HG03196 (cell line): ENCODE results near the gene DIAPH3.

Experiments
- ATAC-seq: cut with Tn5 transposase; IDR thresholded peaks from one replicate; pipeline ENCODE4 v1.9.1; 2021; ENCODE audit not compliant: unreplicated experiment

Gene DIAPH3

DNA sequence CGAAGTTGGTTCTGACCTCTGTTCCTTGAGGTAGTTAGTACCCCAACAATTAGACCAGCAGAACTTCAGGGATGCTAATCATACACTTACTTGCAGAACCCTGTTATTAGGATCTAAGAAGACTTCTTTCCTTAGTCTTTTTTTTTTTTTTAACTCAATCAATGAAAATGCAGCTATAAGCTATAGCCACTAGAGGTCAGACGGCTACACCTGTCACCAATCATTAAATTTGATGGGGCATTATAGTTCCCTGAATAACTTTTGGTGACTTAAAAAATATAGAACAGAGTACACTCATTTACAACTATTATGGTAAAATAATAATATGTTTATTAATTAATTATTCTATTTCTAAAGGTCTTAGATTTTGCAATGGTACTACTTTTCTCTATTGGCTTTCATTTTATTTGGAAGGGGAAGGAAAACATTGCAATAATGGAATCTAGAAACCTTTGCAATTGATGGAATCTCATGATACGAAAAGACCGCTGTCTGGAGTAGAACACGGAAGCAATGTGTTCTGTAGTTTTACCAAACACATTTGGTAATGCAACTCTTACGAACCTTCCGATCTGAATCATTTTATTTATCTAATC lies 483.2 kb downstream of the DIAPH3 start:
- no peak for ATAC-seq

DNA sequence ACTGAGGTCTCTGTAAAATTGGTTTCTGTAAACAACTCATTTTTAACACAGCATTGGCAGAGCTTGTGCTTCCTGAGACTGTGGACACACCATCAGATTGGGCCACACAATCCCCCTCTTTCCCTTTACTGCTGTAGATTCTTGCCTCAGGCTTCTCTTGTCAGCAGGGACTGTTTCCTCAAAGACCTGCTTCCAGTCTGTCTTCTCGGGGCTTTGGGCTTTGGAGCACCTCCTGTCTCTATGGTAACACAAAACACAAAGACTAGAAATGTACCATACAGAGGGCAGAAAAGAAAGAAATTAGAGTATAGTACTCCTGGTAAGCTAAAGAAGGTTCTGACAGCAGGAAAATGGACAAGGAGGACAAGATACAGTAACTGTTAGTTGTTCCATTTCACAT lies 484.5 kb downstream of the DIAPH3 start:
- ATAC-seq, result no peak

DNA sequence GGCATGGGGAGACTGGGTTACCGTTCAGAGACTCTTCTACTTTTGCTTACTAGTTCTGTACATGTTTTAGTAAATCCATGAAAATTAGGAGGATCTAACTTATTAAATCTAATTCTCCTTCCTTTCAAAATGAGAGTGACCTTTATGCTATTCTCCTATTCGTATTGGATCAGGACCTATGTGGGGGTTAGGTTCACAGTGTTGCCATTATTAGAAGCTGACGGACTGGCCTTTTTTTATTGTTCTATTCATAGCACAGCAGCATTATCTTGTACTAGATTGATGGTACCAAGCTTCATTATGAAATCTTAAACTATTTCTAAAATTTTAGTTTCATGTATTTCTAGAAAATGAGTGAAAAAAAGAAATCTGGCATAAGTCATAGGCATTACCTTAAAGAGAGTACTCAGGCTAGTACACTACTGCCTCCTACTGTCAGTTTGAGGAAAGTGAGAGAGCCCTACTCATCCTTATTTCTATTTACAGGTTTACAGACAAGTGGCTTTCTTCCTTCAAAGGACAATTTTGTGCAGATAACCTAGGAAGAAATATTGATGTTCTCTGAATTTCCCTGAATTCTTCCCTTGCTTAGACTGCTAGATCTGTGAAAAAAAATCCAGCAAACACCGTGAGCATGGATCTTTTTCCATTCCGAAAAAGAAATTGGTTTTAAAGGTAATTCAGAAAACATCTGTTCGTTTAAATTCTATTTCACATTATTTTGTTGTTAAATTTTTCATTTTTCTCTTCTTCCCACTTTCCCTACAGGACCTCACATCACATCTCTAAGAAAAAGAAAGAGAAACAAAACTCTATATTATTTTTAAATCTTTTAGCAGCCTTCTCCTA lies 485.5 kb downstream of the DIAPH3 start:
- ATAC-seq, result peak; percentile 44

DNA sequence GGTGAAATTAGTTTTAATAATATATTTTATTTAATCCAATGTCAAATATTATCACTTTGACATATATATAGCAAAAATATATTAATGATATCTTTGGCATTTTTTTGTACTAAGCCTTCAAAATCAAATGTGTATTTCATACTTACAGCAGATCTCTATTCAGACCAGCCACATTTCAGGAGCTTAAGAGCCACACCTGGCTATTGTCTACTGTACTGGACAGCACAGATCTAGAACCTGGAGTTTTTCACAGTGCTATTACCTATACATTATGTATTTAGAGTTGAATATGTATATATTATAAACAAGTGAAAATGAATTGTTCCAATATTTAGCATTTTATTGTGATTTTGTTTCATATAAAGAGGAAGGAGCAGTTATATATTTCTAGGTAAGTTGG lies 486.3 kb downstream of the DIAPH3 start:
- no peak for ATAC-seq

DNA sequence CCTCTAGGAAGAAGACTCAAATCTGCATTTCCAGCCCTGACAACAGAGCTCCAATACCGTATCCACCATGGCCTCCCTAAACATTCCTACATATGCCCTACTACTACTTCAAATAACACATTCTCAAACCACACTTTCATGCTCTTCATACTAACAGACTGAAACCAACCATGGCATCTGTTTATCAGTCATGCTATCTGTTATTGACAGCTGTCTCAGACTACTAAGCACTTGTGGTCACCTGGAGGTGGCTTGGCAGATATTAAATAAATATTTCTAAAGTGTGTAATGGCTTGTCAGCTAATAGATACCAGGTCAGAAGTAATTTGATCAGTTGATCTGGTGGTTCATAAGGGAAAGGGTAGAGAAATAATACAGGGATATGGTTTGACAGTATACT lies 489.1 kb downstream of the DIAPH3 start:
- ATAC-seq, result peak; percentile 39

GRCh38 chr13:59673286-59673685 lies 490.4 kb downstream of the DIAPH3 start:
- ATAC-seq, result no peak

DNA sequence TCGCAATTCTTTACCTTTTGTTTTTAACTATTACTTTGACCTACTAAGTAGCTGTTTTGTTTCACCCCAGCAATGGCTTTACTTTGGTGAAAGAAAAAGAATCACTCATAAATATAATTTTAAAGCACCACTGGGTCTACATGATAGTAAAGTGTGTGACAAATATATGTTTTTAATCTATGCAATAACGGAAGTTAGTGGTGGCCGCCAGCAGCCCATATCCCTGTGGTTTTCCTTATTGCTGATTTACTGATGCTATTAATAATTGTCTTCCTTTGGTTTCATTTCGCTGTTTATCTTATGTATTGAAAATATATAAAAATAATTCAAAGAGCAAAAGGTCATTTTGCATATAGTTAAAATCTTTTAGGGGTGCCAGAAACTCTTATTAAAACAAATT lies 491.3 kb downstream of the DIAPH3 start:
- ATAC-seq, result peak; percentile 42

DNA sequence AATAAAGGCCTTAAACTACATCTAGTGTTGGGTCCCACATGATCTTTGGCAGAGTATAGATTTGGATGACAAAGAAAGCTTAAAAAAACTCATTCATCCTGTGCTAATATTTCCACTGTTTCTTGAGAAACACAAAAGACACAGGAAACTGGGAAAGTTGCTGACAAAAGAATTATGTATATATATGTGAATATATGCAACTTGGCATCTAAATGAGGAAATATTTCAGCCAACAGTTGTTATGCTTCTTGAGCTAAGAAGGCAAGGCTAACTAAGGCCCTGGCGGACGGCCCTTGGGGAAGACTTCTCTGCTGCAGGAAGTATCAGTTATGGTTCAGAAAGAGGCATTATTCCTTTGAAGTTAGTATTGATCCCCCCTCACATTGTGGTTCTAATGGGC lies 491.8 kb downstream of the DIAPH3 start:
- ATAC-seq, result no peak

GRCh38 chr13:59666504-59666903 lies 497.2 kb downstream of the DIAPH3 start:
- ATAC-seq, result no peak

GRCh38 chr13:59665732-59666131 lies 498.0 kb downstream of the DIAPH3 start:
- no peak for ATAC-seq

- ATAC-seq, result no peak
Measured at GRCh38 chr13:59665184-59665583, 498.5 kb downstream of the DIAPH3 start.

DNA sequence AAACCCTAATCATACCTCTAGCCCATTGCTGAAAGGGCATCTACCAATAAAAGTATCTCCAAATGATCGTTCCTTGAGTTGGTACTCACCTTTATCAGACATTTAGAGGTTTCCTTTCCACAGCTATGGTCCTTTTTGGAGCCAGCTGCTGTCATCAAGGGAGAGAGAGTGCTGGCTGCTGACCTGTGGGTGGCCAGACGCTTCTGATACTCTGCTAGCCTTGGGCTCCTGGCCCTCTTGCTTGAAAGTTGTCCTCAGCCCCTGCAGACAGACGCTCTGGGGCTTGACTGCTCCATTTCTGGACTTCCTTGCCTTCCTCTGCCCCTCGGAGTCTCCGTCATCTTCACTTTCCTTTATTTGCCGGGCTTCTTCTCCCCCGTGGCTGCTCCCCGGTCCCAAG lies 499.1 kb downstream of the DIAPH3 start:
- no peak for ATAC-seq

GRCh38 chr13:59663707-59664106 lies 500.0 kb downstream of the DIAPH3 start:
- no peak for ATAC-seq

DNA sequence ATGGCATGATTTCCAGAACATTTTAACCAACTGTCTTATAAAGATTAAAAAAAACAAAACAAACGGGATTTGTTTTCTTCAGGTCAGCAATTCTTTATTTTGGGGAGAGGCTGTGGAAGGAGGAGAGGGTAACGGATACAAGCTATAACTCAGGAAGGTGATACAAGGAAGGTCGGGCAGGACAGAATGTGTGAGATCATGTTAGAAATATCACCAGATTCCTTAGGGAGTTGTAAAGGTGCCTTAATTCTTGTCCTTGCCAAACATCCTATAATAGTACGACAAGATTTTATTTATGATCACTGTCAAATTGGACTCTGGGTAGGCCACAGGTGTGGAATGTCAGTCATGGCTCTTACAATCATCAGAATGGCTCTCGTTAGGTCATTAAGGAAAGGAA lies 503.1 kb downstream of the DIAPH3 start:
- no peak for ATAC-seq

GRCh38 chr13:59659981-59660380 lies 503.7 kb downstream of the DIAPH3 start:
- ATAC-seq, result no peak

- ATAC-seq, result no peak
Measured at GRCh38 chr13:59658738-59659330, 504.9 kb downstream of the DIAPH3 start.

DNA sequence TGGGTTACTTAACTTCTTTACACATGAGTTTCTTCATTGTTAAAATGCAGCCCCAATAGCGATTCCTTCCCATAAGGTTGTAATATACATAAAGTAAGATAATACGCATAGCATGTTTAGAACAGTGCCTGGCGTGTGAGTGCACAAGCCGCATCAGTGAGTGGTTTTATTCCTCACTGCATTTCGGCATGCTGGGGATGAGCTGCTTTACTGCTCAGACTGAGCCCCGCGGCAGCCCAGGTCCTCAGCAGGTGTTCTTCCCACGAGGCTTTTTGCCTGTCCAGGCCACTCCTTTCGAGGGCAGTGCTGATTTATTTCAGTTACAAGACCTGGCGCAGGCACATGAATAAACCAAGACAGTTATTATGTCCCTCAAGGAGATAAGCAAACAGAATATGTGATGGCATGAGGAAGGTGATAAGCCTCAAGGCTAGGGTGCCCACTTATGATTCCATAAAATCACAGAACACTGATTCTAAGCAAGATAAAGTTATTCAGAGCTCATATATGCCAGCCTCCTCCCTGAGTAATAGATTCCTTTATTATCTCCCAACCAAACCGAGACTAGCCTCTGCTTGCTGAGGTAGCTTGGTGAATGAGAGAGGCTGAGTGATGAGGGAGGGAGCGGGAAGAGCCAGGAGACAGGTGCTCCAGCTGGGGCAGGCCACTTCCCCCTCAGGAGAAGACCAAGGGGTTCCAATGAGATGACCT lies 505.5 kb downstream of the DIAPH3 start:
- ATAC-seq, result no peak

DNA sequence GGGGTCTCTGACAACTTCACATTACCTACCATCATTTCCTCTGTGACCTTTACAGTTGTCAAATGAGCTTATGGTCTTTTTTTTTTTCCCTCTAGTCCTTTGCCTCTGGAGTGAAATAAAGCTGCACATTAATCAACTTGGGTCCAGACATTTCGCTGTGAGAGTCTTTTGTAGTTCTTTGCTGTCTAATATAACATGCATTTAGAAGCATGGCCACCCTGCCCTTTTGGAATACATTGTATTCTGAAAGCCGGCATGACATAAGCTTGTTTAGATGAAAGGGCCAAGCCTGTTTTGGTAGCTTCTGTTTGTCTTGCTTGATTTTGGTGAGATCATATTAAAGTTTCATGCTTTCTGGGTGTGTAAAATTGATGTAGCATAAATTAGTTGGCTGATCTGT lies 509.8 kb downstream of the DIAPH3 start:
- no peak for ATAC-seq

DNA sequence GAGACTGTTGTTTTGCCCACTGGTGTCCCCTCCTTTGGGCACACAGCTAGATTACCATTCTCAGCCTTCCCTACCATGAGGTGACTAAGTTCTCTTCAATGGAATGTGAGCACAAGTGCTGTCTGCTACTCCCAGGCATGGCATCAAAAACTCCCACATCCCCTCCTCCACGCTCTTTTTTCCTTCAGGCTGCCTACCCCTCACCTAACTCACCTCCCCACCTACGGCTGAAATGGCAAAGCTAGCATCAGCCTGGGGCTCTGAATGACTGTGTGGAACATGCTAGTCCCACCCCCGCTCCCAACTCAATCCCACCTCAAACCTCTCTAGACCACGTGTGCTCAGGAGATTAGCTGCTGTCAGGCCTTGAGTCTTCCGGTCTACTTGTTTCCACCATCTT lies 512.2 kb downstream of the DIAPH3 start:
- no peak for ATAC-seq

- ATAC-seq, result no peak
Measured at GRCh38 chr13:59643906-59644626, 519.7 kb downstream of the DIAPH3 start.

- ATAC-seq, result no peak
Measured at GRCh38 chr13:59643364-59643841, 520.3 kb downstream of the DIAPH3 start.
